K562 (cell line): ENCODE results near the gene NEK2. TPM values are rescaled to one million over a fixed set of nuclear protein-coding genes. Genes with fewer than 3 reads are reported as not detected.
A peak's percentile ranks its signal among the peaks of the same experiment; 100 is the strongest.

Experiments used
- BRCA1 ChIP-seq, 2 experiments: fragments of 450-650 bp in 1 of 2; sonication (generic) in 1 of 2; formaldehyde crosslinking in 1 of 2; IDR thresholded peaks; 2 replicates each; pipeline versions ENCODE4 v1.5.0 to v1.6.1; 2017 to 2020; ENCODE audit warnings: mild to moderate bottlenecking in 1 of 2, missing genetic modification reagents in 1 of 2
- HDAC2 ChIP-seq: fragments of 450-650 bp; IDR thresholded peaks from 2 replicates; pipeline ENCODE4 v1.6.1; 2016; ENCODE audit warnings: mild to moderate bottlenecking
- KDM2B ChIP-seq: fragments of 250-450 bp; sonication (Bioruptor Pico); IDR thresholded peaks from 2 replicates; pipeline ENCODE4 v1.8.0; 2021; ENCODE audit warnings: mild to moderate bottlenecking, moderate library complexity
- MAFK ChIP-seq: IDR thresholded peaks from 2 replicates; pipeline ENCODE4 v1.6.1; 2011; ENCODE audit warnings: low read length, improper control_type of control experiment
- MEF2D ChIP-seq: conservative IDR thresholded peaks from 2 replicates; pipeline ENCODE4 v1.6.1; 2016; ENCODE audit warnings: low read depth, missing genetic modification characterization, missing compliant biosample characterization
- NFXL1 ChIP-seq: fragments of 450-650 bp; formaldehyde crosslinking; IDR thresholded peaks from 2 replicates; pipeline ENCODE4 v1.4.0; 2021; ENCODE audit warnings: mild to moderate bottlenecking
- PBX2 ChIP-seq, 2 experiments: IDR thresholded peaks in 1 of 2; conservative IDR thresholded peaks in 1 of 2; 2 replicates each; pipeline ENCODE4 v1.6.1; 2016; ENCODE audit warnings: low read depth in 2 of 2, mild to moderate bottlenecking in 1 of 2, missing compliant biosample characterization in 1 of 2, missing genetic modification characterization in 1 of 2, moderate library complexity in 1 of 2
- PML ChIP-seq: IDR thresholded peaks from 2 replicates; pipeline ENCODE4 v1.6.1; 2012; ENCODE audit warnings: low read length, inconsistent platforms
- RERE ChIP-seq: sonication (generic); formaldehyde crosslinking; IDR thresholded peaks from 2 replicates; pipeline ENCODE4 v1.8.0; 2023; ENCODE audit warnings: missing genetic modification reagents, mild to moderate bottlenecking, borderline replicate concordance
- STAT6 ChIP-seq: sonication (generic); formaldehyde crosslinking; IDR thresholded peaks from 2 replicates; pipeline ENCODE4 v1.8.1; 2023; ENCODE audit warnings: mild to moderate bottlenecking, missing genetic modification reagents
- TAF15 ChIP-seq: fragments of 200-400 bp; formaldehyde crosslinking; IDR thresholded peaks from 2 replicates; pipeline ENCODE4 v1.6.1; 2017; ENCODE audit warnings: mild to moderate bottlenecking, low read depth, low read length, moderate library complexity
- ZFPM2 ChIP-seq: fragments of 250-450 bp; sonication (Bioruptor Pico); IDR thresholded peaks from 2 replicates; pipeline ENCODE4 v1.5.1; 2022; ENCODE audit warnings: mild to moderate bottlenecking
- ZNF134 ChIP-seq: fragments of 250-450 bp; sonication (Bioruptor Pico); conservative IDR thresholded peaks from 2 replicates; pipeline ENCODE4 v1.4.0; 2020
- polyA plus RNA-seq, 8 experiments: library from polyadenylated mRNA; depleted of rRNA in 4 of 8; stranded (reverse) in 5 of 8; unstranded in 3 of 8; fragments of >200 nt; fragmentation: Nextera tagmentation in 2 of 8; fragmentation: Illumina TruSeq in 1 of 8; extraction: Ambion mirVana in 2 of 8; extraction: Trizol in 1 of 8; gene quantifications; 2 replicates each; pipeline versions ENCODE4 v1.2.1 to v1.2.3, GENCODE V29; 2011 to 2014; ENCODE audit warnings: inconsistent platforms in 1 of 8, missing spikeins in 1 of 8
- total RNA-seq, 7 experiments: library from RNA; depleted of rRNA in 6 of 7; stranded (reverse); fragments of >200 nt in 6 of 7; fragmentation: Illumina TruSeq in 2 of 7; extraction: Trizol in 2 of 7; gene quantifications; 2 replicates each; pipeline versions ENCODE4 v1.2.1 to v1.2.3, GENCODE V29; 2011 to 2021; ENCODE audit warnings: low replicate concordance in 1 of 7
- TF ChIP-seq, protein P1 (sequence below), 3 experiments: fragments of 200-800 bp in 1 of 3; sonication (Bioruptor generic) in 1 of 3; sonication (generic) in 1 of 3; formaldehyde crosslinking in 1 of 3; IDR thresholded peaks; 2 replicates each; pipeline versions ENCODE4 v1.6.1 to v1.8.0; 2016 to 2022; ENCODE audit warnings: mild to moderate bottlenecking in 2 of 3, missing compliant biosample characterization in 2 of 3, missing genetic modification characterization in 2 of 3, missing genetic modification reagents in 1 of 3

NEK2 gene
- total and polyA plus RNA-seq, 9 of the 15 experiments (the other 6 are each of a cell fraction or from before 2014, with no cell fraction given) = 30.0 to 74.7 (median 66.4) TPM

GRCh38 chr1:211613951-211614350 lies 61.5 kb downstream of the NEK2 start (continued):
- TF ChIP-seq RERE (CRISPR knock-in tag) = no peak
- TF ChIP-seq PML = peak; percentile 57; the same call in 1 of the 2 replicates
- TF ChIP-seq TAF15 = no peak
- no peak for TF ChIP-seq ZFPM2 (CRISPR knock-in tag)
- TF ChIP-seq BRCA1 (IDR thresholded peaks at IDR 0.05) = no peak
- no peak for TF ChIP-seq BRCA1 (CRISPR knock-in tag; IDR thresholded peaks at IDR 0.05)
- no peak for TF ChIP-seq MEF2D (tag)
- TF ChIP-seq, protein P1, sequence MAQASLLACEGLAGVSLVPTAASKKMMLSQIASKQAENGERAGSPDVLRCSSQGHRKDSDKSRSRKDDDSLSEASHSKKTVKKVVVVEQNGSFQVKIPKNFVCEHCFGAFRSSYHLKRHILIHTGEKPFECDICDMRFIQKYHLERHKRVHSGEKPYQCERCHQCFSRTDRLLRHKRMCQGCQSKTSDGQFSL (CRISPR knock-in tag; IDR thresholded peaks at IDR 0.05) = no peak
- TF ChIP-seq, protein P1 (tag; IDR thresholded peaks at IDR 0.05) = no peak
- TF ChIP-seq MAFK = no peak
- TF ChIP-seq HDAC2 = peak; percentile 87
- no peak for TF ChIP-seq ZNF134
- TF ChIP-seq KDM2B (CRISPR knock-in tag) = no peak
- TF ChIP-seq STAT6 (CRISPR knock-in tag) = no peak
- TF ChIP-seq NFXL1 (CRISPR knock-in tag) = no peak
- no peak for TF ChIP-seq PBX2 (CRISPR knock-in tag; IDR thresholded peaks at IDR 0.05; ENCODE audit: low read depth)
- TF ChIP-seq PBX2 (tag; conservative IDR thresholded peaks at IDR 0.05; ENCODE audit: low read depth) = peak; percentile 83
